Mesodermal cell (in vitro differentiated cells): Measurements from ENCODE around the gene RPL4. TPM values are rescaled to one million over a fixed set of nuclear protein-coding genes. Genes with fewer than 3 reads are reported as not detected.

Source experiments
- H3K27ac ChIP-seq: 2 replicates; pipeline ENCODE4 v1.7.0; 2013; ENCODE audit warnings: mild to moderate bottlenecking, low read depth, low read length, moderate library complexity; ENCODE audit not compliant: severe bottlenecking
- H3K36me3 ChIP-seq: 2 replicates; pipeline ENCODE4 v1.7.1; 2013; ENCODE audit warnings: mild to moderate bottlenecking, low read length, moderate library complexity; ENCODE audit not compliant: control insufficient read depth, insufficient read depth
- H3K4me1 ChIP-seq: one replicate; pipeline ENCODE4 v1.7.1; 2013; ENCODE audit warnings: mild to moderate bottlenecking, low read length; ENCODE audit not compliant: insufficient read depth, control insufficient read depth, poor library complexity, severe bottlenecking
- H3K4me3 ChIP-seq: 2 replicates; pipeline ENCODE4 v1.7.0; 2013; ENCODE audit warnings: low read length, control low read depth, mild to moderate bottlenecking; ENCODE audit not compliant: insufficient read depth, poor library complexity, severe bottlenecking; ENCODE audit errors: extremely low read depth
- H3K9me3 ChIP-seq: 2 replicates; pipeline ENCODE4 v1.7.1; 2013; ENCODE audit warnings: mild to moderate bottlenecking, low read length, moderate library complexity; ENCODE audit not compliant: control insufficient read depth
- WGBS, 2 experiments: methylation state at CpG; one replicate each; pipeline ENCODE4 v1.1.5; 2013; ENCODE audit warnings: missing lambda C conversion rate in 2 of 2; ENCODE audit not compliant: insufficient coverage in 2 of 2; 5-methylcytosine and 5-hydroxymethylcytosine counted together
- polyA plus RNA-seq, 2 experiments: library from polyadenylated mRNA; stranded (reverse); fragments of 50-300 nt; gene quantifications; one replicate each; pipeline ENCODE4 v1.2.3, GENCODE V29; 2013

The RPL4 gene
- polyA plus RNA-seq (2013, experiment 1 of 2), result 4,250 TPM
- 4,124 TPM for polyA plus RNA-seq (2013, experiment 2 of 2)

GRCh38 chr15:66504563-66505429, at the start of gene RPL4, which contains the start of gene ZWILCH:
Gene RPL4, minus strand, starts transcription at chr15:66504855. Its CDS starts 65 bp downstream, at chr15:66504790.
Gene ZWILCH, plus strand, starts transcription at chr15:66505326. Its CDS starts 13 bp downstream, at chr15:66505339.
- Histone ChIP-seq H3K36me3 (peaks cover 52% of the 10 kb centered on the region), H3K27ac (peak within 1 kb of the TSS; percentile 94), H3K4me1 (peaks cover 7% of the 10 kb centered on the region), H3K4me3 (peak within 1 kb of the TSS; percentile 83), H3K9me3 (no peaks in the 10 kb centered on the region)
- WGBS, 2 experiments, result 0% methylated on average over 29 to 30 of the region's 46 CpGs

- no peak overlapping the region for H3K4me3 ChIP-seq
- H3K4me1 ChIP-seq, result no peaks in the 10 kb centered on the region
- H3K9me3 ChIP-seq, result no peaks in the 10 kb centered on the region
- H3K36me3 ChIP-seq, result peaks cover 53% of the 10 kb centered on the region
- no peak overlapping the region for H3K27ac ChIP-seq
- WGBS, 2 experiments, result no CpG with 5 or more reads among the region's 1 CpG
Observed at GRCh38 chr15:66545255-66545654, 40.6 kb upstream of the RPL4 start.

DNA sequence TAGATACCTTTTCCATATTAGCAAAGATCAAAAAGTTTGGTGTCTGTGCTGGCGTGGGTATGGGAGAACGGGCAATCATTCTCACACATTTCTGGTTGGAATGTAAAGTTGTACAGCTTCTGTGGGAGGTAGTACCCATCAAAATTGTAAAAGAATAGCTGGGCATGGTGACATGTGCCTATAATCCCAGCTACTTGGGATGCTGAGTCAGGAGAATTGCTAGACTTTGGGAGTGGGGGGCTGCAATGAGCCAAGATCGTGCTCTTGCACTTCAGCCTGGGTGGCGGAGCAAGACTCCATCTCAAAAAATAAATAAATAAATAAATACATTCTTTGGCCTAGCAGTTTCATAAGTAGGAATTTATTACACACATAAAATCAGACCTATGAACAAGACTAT, 38.2 kb upstream of the RPL4 start:
- WGBS, 2 experiments, result 100% methylated on average over 1 of the region's 4 CpGs; no CpG with 5 or more reads in 1 of the 2 experiments
- Histone ChIP-seq H3K9me3 (no peaks in the 10 kb centered on the region), H3K4me3 (no peak overlapping the region), H3K27ac (no peak overlapping the region), H3K36me3 (peaks cover 63% of the 10 kb centered on the region), H3K4me1 (no peaks in the 10 kb centered on the region)

GRCh38 chr15:66535056-66535455, 30.4 kb upstream of the RPL4 start:
- peaks cover 59% of the 10 kb centered on the region for H3K36me3 ChIP-seq
- WGBS, 2 experiments, result 89 to 92% methylated on average over 8 to 9 of the region's 9 CpGs
- H3K27ac ChIP-seq, result no peak overlapping the region
- no peaks in the 10 kb centered on the region for H3K9me3 ChIP-seq
- H3K4me1 ChIP-seq, result no peaks in the 10 kb centered on the region
- H3K4me3 ChIP-seq, result no peak overlapping the region

GRCh38 chr15:66524838-66525237, 20.2 kb upstream of the RPL4 start:
- no peaks in the 10 kb centered on the region for H3K9me3 ChIP-seq
- WGBS, 2 experiments, result 89 to 90% methylated on average over 3 of the region's 4 CpGs
- H3K4me1 ChIP-seq, result peaks cover 3% of the 10 kb centered on the region
- H3K27ac ChIP-seq, result no peak overlapping the region
- no peak overlapping the region for H3K4me3 ChIP-seq
- peaks cover 77% of the 10 kb centered on the region for H3K36me3 ChIP-seq

DNA sequence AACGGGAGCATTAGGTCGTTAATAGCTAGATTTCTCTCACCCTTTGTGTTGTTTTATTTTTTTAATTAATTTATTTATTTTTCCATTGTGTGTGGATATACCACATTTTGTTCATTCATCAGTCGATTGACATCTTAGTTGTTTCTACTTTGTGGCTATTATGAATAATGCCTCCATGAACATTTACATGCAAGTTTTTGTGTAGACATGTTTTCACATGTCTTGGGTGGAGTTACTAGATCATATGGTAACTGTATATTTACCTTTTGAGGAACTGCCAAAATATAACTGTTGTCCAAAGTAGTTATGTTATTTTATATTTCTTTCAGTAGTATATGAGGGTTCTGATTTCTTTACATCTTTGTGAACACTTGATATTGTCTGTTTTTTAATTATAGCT, 19.3 kb upstream of the RPL4 start:
- no peaks in the 10 kb centered on the region for H3K9me3 ChIP-seq
- H3K4me1 ChIP-seq, result peaks cover 3% of the 10 kb centered on the region
- no peak overlapping the region for H3K27ac ChIP-seq
- WGBS, 2 experiments, result no CpG with 5 or more reads among the region's 3 CpGs
- no peak overlapping the region for H3K4me3 ChIP-seq
- peaks cover 80% of the 10 kb centered on the region for H3K36me3 ChIP-seq

GRCh38 chr15:66515901-66516322, 11.3 kb upstream of the RPL4 start:
- peaks cover 17% of the 10 kb centered on the region for H3K4me1 ChIP-seq
- peak overlapping the region; percentile 49 for H3K27ac ChIP-seq

DNA sequence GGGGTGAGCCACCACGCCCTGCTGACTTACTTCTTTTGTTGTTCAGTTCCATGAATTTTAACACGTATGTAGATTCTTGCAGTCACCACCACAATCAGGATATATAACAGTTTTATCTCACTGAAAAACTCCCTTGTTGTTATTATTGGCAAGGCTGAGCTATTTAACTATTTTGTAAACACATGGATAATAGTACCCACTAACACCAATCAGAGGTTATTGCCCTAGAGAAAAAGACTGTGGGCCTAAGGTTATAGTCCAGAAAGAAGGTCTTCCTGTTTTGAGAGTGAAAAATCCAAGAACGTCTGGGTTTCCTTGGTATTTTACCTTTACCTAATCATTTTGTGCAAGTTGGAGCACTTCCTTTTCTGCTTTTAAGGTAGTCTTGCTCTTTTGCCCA, 9.9 kb upstream of the RPL4 start:
- H3K4me1 ChIP-seq, result peaks cover 17% of the 10 kb centered on the region
- no peak overlapping the region for H3K4me3 ChIP-seq
- no peak overlapping the region for H3K27ac ChIP-seq
- H3K36me3 ChIP-seq, result peaks cover 78% of the 10 kb centered on the region
- H3K9me3 ChIP-seq, result no peaks in the 10 kb centered on the region
- WGBS, 2 experiments, result 100% methylated on average over 2 of the region's 3 CpGs

More at GRCh38 chr15:66515901-66516322, 11.3 kb upstream of the RPL4 start:
- H3K4me3 ChIP-seq, result no peak overlapping the region
- H3K9me3 ChIP-seq, result no peaks in the 10 kb centered on the region
- 89 to 90% methylated on average over 2 of the region's 2 CpGs for WGBS, 2 experiments
- peaks cover 82% of the 10 kb centered on the region for H3K36me3 ChIP-seq

DNA sequence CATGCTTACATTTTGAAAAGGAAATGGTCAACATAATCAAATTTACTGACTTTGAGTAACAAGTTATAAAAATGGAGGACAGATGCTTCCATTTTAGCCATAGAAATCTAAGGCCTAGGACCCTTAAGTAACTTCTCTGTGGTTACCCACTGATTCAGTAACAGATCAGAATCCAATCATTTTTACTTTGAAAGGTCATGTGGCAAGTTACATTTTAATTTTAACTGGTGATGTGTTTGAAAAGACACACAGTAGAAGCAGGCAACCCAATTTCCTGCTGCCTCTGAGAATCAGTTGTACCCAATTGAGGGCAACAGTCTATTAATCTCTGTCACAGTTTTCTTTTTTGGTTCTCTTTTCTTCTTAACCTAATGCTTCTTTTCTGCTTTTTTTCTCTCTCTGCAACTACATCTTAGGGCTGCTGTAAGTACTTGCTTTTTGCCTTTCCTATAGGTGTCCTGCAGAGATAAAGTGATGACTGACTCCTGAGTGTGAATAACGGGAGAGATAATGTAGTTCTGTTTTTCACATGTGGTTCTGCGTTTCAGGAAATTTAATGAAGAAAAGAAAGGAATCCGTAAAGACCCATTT, 3.7 kb upstream of the RPL4 start:
- WGBS, 2 experiments, result 100% methylated on average over 2 of the region's 3 CpGs; no CpG with 5 or more reads in 1 of the 2 experiments
- no peak overlapping the region for H3K4me3 ChIP-seq
- no peak overlapping the region for H3K27ac ChIP-seq
- no peaks in the 10 kb centered on the region for H3K9me3 ChIP-seq
- peaks cover 3% of the 10 kb centered on the region for H3K4me1 ChIP-seq
- peaks cover 39% of the 10 kb centered on the region for H3K36me3 ChIP-seq

DNA sequence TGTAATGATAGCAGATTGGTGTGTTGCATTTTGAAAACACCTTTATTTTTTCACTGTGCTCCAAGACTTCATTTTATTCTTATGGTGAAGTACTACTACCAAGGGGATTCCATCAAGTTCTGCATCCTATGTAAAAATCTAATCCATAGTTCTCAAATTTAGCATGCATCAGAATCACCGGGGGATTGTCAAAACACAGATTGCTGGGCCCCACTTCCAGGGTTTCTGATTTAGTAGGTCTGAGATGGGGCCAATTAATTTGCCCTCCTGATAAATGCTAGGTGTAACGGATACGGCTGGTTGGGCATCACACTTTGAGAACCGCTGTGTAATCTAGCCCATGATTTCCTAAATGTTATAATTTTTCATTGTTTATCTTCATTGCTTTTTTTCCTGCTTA, 1.2 kb upstream of the RPL4 start:
- H3K4me3 ChIP-seq, result peak overlapping the region; percentile 83
- H3K36me3 ChIP-seq, result peaks cover 47% of the 10 kb centered on the region
- H3K4me1 ChIP-seq, result peaks cover 7% of the 10 kb centered on the region
- WGBS, 2 experiments, result 17 to 68% methylated on average over 1 to 3 of the region's 4 CpGs
- no peaks in the 10 kb centered on the region for H3K9me3 ChIP-seq
- no peak overlapping the region for H3K27ac ChIP-seq
